Upper lobe of left lung (tissue), 6 donors: ENCODE data around the gene ARID4B. TPM values are rescaled to one million over a fixed set of nuclear protein-coding genes. Genes with fewer than 3 reads are reported as not detected.

Experiments
- ATAC-seq, 2 donors: fragments of 200-7000 bp; cut with Tn5 transposase; one replicate each; pipeline ENCODE4 v1.9.1; 2022; ENCODE audit warnings: mild to moderate bottlenecking in 2 of 2, moderate library complexity in 2 of 2; ENCODE audit not compliant: low FRiP score in 2 of 2
- DNase-seq, 2 donors: peaks; one replicate each; pipeline ENCODE4 v3.0.0-alpha.2; 2019 to 2020
- H3K27ac ChIP-seq, 4 donors: fragments of 200-600 bp; sonication (generic); one replicate each; pipeline ENCODE4 v1.5.1; 2016 to 2019
- H3K27me3 ChIP-seq, 4 donors: fragments of 200-600 bp; sonication (generic); one replicate each; pipeline ENCODE4 v1.5.1; 2017 to 2019
- H3K36me3 ChIP-seq, 4 donors: fragments of 200-600 bp; sonication (generic); one replicate each; pipeline ENCODE4 v1.5.1; 2016 to 2019
- H3K4me1 ChIP-seq, 4 donors: fragments of 200-600 bp; sonication (generic); one replicate each; pipeline ENCODE4 v1.5.1; 2018 to 2019
- H3K4me3 ChIP-seq, 4 donors: fragments of 200-600 bp; sonication (generic); one replicate each; pipeline ENCODE4 v1.5.1; 2017 to 2019; ENCODE audit warnings: mild to moderate bottlenecking in 2 of 4, moderate library complexity in 1 of 4
- H3K9me3 ChIP-seq, 4 donors: fragments of 200-600 bp; sonication (generic); one replicate each; pipeline ENCODE4 v1.5.1; 2018 to 2019
- CTCF ChIP-seq, 6 experiments: fragments of 450-650 bp in 4 of 6; fragments of 200-600 bp in 2 of 6; sonication (generic) in 2 of 6; IDR thresholded peaks; one replicate each; pipeline ENCODE4 v1.5.1; 2016 to 2019; ENCODE audit warnings: antibody characterized with exemption in 6 of 6
- EP300 ChIP-seq, 4 donors: sonication (generic); formaldehyde crosslinking; IDR thresholded peaks; one replicate each; pipeline ENCODE4 v1.5.1; 2017; ENCODE audit warnings: antibody characterized with exemption in 4 of 4, control low read depth in 2 of 4
- POLR2A ChIP-seq, 4 donors: fragments of 450-650 bp; IDR thresholded peaks; one replicate each; pipeline ENCODE4 v1.5.1; 2016 to 2017; ENCODE audit warnings: antibody characterized with exemption in 4 of 4, mild to moderate bottlenecking in 2 of 4
- POLR2AphosphoS5 ChIP-seq, 2 donors: sonication (generic); formaldehyde crosslinking; IDR thresholded peaks; one replicate each; pipeline ENCODE4 v1.5.1; 2017; ENCODE audit warnings: antibody characterized with exemption in 2 of 2
- WGBS, 2 donors: methylation state at CpG; one replicate each; pipeline ENCODE4 v1.1.5; 2017 to 2018; 5-methylcytosine and 5-hydroxymethylcytosine counted together
- total RNA-seq, 6 donors: library from RNA; depleted of rRNA in 4 of 6; stranded (reverse); fragments of >200 nt in 4 of 6; gene quantifications; one replicate each; pipeline versions ENCODE4 v1.1.0 to v1.2.1, GENCODE V29; 2016 to 2021
- donor health status: DM: no; HTN: no; CAD: no; lungs with moderate emphysema.
- donor health status: DM: no; HTN: yes; CAD: no; lungs with severe emphysema.

The ARID4B gene
- total RNA-seq, 6 donors from 2014 or later = 31.1 to 90.1 (median 51.3) TPM

GRCh38 chr1:235138821-235139220, 189.2 kb downstream of the ARID4B start:
- H3K9me3 ChIP-seq = no peaks in the 10 kb centered on the region
- no peaks in the 10 kb centered on the region for H3K4me1 ChIP-seq
- DNase-seq = no peak
- no peak for TF ChIP-seq POLR2AphosphoS5 (IDR thresholded peaks at IDR 0.05)
- TF ChIP-seq CTCF (IDR thresholded peaks at IDR 0.05) = no peak
- no peak for TF ChIP-seq POLR2A (IDR thresholded peaks at IDR 0.05)
- TF ChIP-seq EP300 (IDR thresholded peaks at IDR 0.05) = no peak
- H3K4me3 ChIP-seq = no peak overlapping the region
- WGBS, 2 donors = 78 to 83% methylated on average over 2 of the region's 2 CpGs
- ATAC-seq = no peak
- peaks cover 25 to 95% (median 79%) of the 10 kb centered on the region in 4 donors for H3K36me3 ChIP-seq
- no peak overlapping the region for H3K27ac ChIP-seq
- H3K27me3 ChIP-seq = no peaks in the 10 kb centered on the region

- Histone ChIP-seq H3K4me1 (no peaks in the 10 kb centered on the region), H3K36me3 (peaks cover 27 to 91% (median 71%) of the 10 kb centered on the region in 4 donors), H3K27ac (no peak overlapping the region), H3K4me3 (no peak overlapping the region), H3K27me3 (no peaks in the 10 kb centered on the region), H3K9me3 (no peaks in the 10 kb centered on the region)
- ATAC-seq (no peak), DNase-seq (no peak)
- 56 to 59% methylated on average over 4 of the region's 4 CpGs for WGBS, 2 donors
- TF ChIP-seq EP300 (IDR thresholded peaks at IDR 0.05) (no peak), POLR2AphosphoS5 (IDR thresholded peaks at IDR 0.05) (no peak), CTCF (IDR thresholded peaks at IDR 0.05) (no peak), POLR2A (IDR thresholded peaks at IDR 0.05) (no peak)
Observed at GRCh38 chr1:235136111-235136510, 191.9 kb downstream of the ARID4B start.

- H3K4me1 ChIP-seq = peaks cover 0 to 4% (median 2%) of the 10 kb centered on the region in 4 donors
- H3K36me3 ChIP-seq = peaks cover 24 to 77% (median 53%) of the 10 kb centered on the region in 4 donors
- H3K4me3 ChIP-seq = no peak overlapping the region
- H3K27ac ChIP-seq = no peak overlapping the region
- no peaks in the 10 kb centered on the region for H3K27me3 ChIP-seq
- 96 to 98% methylated on average over 12 of the region's 12 CpGs for WGBS, 2 donors
- TF ChIP-seq POLR2AphosphoS5 (IDR thresholded peaks at IDR 0.05) = no peak
- TF ChIP-seq CTCF (IDR thresholded peaks at IDR 0.05) = no peak
- TF ChIP-seq EP300 (IDR thresholded peaks at IDR 0.05) = no peak
- TF ChIP-seq POLR2A (IDR thresholded peaks at IDR 0.05) = no peak
- DNase-seq (no peak), ATAC-seq (no peak)
- H3K9me3 ChIP-seq = no peaks in the 10 kb centered on the region
Observed at GRCh38 chr1:235134171-235134570, 193.8 kb downstream of the ARID4B start.

GRCh38 chr1:235133086-235133485, 194.9 kb downstream of the ARID4B start:
- Histone ChIP-seq H3K27ac (no peak overlapping the region), H3K27me3 (no peaks in the 10 kb centered on the region), H3K36me3 (peaks cover 24 to 68% (median 48%) of the 10 kb centered on the region in 4 donors), H3K4me1 (peaks cover 0 to 6% (median 2%) of the 10 kb centered on the region in 4 donors), H3K9me3 (no peaks in the 10 kb centered on the region), H3K4me3 (no peak overlapping the region)
- TF ChIP-seq CTCF (IDR thresholded peaks at IDR 0.05) (no peak), POLR2AphosphoS5 (IDR thresholded peaks at IDR 0.05) (no peak), EP300 (IDR thresholded peaks at IDR 0.05) (no peak), POLR2A (IDR thresholded peaks at IDR 0.05) (no peak)
- no peak for DNase-seq
- WGBS, 2 donors = 94 to 100% methylated on average over 3 of the region's 3 CpGs
- ATAC-seq = no peak

GRCh38 chr1:235131961-235132360, 196.0 kb downstream of the ARID4B start:
- Histone ChIP-seq H3K27me3 (no peaks in the 10 kb centered on the region), H3K36me3 (peaks cover 18 to 57% (median 39%) of the 10 kb centered on the region in 4 donors), H3K4me3 (no peak overlapping the region), H3K4me1 (peaks cover 4 to 14% (median 8%) of the 10 kb centered on the region in 4 donors), H3K9me3 (no peaks in the 10 kb centered on the region), H3K27ac (no peak overlapping the region)
- DNase-seq = no peak
- no peak for ATAC-seq
- no peak for TF ChIP-seq POLR2AphosphoS5 (IDR thresholded peaks at IDR 0.05)
- no peak for TF ChIP-seq EP300 (IDR thresholded peaks at IDR 0.05)
- no peak for TF ChIP-seq CTCF (IDR thresholded peaks at IDR 0.05)
- no peak for TF ChIP-seq POLR2A (IDR thresholded peaks at IDR 0.05)
- WGBS, 2 donors = 72 to 80% methylated on average over 6 of the region's 6 CpGs
